Measurements from ENCODE around the gene SMARCAD1. TPM values are rescaled to one million over a fixed set of nuclear protein-coding genes. Genes with fewer than 3 reads are reported as not detected.
A peak's percentile ranks its signal among the peaks of the same experiment; 100 is the strongest.

The SMARCAD1 gene, protein sequence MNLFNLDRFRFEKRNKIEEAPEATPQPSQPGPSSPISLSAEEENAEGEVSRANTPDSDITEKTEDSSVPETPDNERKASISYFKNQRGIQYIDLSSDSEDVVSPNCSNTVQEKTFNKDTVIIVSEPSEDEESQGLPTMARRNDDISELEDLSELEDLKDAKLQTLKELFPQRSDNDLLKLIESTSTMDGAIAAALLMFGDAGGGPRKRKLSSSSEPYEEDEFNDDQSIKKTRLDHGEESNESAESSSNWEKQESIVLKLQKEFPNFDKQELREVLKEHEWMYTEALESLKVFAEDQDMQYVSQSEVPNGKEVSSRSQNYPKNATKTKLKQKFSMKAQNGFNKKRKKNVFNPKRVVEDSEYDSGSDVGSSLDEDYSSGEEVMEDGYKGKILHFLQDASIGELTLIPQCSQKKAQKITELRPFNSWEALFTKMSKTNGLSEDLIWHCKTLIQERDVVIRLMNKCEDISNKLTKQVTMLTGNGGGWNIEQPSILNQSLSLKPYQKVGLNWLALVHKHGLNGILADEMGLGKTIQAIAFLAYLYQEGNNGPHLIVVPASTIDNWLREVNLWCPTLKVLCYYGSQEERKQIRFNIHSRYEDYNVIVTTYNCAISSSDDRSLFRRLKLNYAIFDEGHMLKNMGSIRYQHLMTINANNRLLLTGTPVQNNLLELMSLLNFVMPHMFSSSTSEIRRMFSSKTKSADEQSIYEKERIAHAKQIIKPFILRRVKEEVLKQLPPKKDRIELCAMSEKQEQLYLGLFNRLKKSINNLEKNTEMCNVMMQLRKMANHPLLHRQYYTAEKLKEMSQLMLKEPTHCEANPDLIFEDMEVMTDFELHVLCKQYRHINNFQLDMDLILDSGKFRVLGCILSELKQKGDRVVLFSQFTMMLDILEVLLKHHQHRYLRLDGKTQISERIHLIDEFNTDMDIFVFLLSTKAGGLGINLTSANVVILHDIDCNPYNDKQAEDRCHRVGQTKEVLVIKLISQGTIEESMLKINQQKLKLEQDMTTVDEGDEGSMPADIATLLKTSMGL
- total RNA-seq, result 10 to 100 TPM; 13.2 to 26.7 (median 20.8) TPM

DNA sequence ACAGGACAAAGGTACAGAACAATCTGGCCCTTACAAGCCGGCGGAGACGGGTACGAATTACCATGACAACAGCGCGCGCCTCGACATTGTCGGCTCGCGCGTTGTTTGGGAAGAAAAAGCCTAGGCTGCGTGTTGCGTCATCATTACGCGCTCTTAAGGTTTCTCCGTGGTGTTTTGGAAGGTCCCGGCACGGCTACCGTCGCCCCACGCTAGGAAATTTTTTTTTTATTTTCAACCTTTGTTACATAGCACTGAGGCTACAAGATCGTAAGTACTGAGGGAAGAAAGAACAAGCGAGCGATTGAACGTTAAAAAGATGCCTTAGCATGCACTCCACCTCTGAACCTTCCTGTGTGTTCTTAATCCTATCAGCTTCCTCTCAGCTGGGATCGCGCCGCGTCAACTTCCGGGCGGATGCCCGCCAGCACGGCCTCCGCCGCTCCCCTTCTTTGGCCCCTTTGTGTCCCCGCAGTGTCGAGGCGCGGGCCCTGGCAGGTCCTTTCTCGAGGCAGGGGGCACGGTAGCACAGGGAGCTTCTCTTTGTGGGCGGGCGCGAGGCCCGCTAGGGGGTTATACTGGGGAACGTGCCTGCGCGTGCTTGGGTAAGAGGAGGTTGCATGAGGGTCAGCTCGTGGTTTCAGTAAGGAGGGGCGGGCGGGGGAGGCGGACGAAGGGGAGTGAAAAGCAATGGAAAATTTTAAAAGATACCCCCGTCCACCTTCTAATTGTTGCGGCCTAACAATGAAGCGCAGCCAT is at the start of gene SMARCAD1:
Gene SMARCAD1 (plus strand): TSS at position 397 of the 756 bp plus-strand sequence. CDS start 530 bp downstream, outside the sequence.
- Histone ChIP-seq H3K27ac (peak within 1 kb of the TSS; percentile 86 to 94 (median 90)), H3K9me3 (no peaks in the 10 kb centered on the region), H3K4me3 (peak within 1 kb of the TSS; percentile 65 to 89 (median 78)), H3K36me3 (peaks cover 0 to 30% (median 6%) of the 10 kb centered on the region in 3 donors), H3K4me1 (peaks cover 0 to 37% (median 15%) of the 10 kb centered on the region in 3 donors), H3K27me3 (no peaks in the 10 kb centered on the region)
- DNase-seq, result peak; percentile 56
- TF ChIP-seq CTCF (IDR thresholded peaks at IDR 0.05), result no peak
- TF ChIP-seq POLR2A (IDR thresholded peaks at IDR 0.05), result peak in 1 of 4 donors; percentile 22
- intact Hi-C loops (cut with DNase I), result no loop called here
- WGBS, 2 donors, result 0% methylated on average over 39 to 42 of the region's 57 CpGs

DNA sequence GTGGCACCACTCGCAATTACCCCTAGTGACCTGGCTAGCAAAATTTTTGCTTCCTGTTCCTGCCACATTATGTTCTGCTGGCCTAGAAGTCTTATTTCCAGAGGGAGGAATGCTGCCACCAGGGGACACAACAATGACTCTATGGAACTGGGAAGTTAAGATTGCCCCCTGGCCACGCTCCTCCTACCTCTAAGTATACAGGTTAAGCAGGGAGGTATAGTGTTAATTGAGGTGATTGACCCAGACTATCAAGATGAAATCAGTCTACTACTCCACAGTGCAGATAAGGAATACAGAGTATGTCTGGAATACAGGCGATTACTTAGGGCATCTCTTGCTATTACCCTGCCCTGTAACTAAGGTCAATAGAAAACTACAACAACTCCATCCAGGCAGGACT is 48.8 kb upstream of the SMARCAD1 start:
- WGBS, 2 donors, result 88 to 89% methylated on average over 3 of the region's 3 CpGs
- Histone ChIP-seq H3K4me3 (no peak overlapping the region), H3K4me1 (no peaks in the 10 kb centered on the region), H3K27me3 (no peaks in the 10 kb centered on the region), H3K36me3 (no peaks in the 10 kb centered on the region), H3K27ac (no peak overlapping the region), H3K9me3 (no peaks in the 10 kb centered on the region)
- intact Hi-C loops (cut with DNase I), result no loop called here
- no peak for DNase-seq
- no peak for TF ChIP-seq POLR2A (IDR thresholded peaks at IDR 0.05)
- no peak for TF ChIP-seq CTCF (IDR thresholded peaks at IDR 0.05)

DNA sequence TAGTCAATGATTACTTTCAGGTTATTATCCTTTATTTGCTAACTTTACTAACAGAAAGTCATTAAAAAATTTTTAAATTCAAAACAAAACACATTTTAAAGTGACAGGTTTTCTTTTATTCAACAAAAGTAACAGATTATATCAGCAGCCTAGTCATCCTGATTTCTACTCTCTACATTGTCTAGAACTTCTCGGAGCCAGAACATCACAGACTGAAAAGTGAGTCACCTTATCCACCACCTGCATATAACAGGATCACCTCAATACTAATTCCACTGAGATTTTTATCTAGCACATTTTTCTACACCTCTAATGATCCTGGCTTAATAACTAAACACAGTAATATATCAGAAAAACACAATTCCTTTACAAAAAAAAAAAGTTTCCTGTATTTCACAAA is 47.9 kb upstream of the SMARCAD1 start:
- Histone ChIP-seq H3K36me3 (no peaks in the 10 kb centered on the region), H3K27ac (no peak overlapping the region), H3K9me3 (no peaks in the 10 kb centered on the region), H3K27me3 (no peaks in the 10 kb centered on the region), H3K4me3 (no peak overlapping the region), H3K4me1 (no peaks in the 10 kb centered on the region)
- TF ChIP-seq POLR2A (IDR thresholded peaks at IDR 0.05), result no peak
- TF ChIP-seq CTCF (IDR thresholded peaks at IDR 0.05), result no peak
- 42 to 52% methylated on average over 1 of the region's 1 CpG for WGBS, 2 donors
- DNase-seq, result no peak
- intact Hi-C loops (cut with DNase I), result no loop called here

DNA sequence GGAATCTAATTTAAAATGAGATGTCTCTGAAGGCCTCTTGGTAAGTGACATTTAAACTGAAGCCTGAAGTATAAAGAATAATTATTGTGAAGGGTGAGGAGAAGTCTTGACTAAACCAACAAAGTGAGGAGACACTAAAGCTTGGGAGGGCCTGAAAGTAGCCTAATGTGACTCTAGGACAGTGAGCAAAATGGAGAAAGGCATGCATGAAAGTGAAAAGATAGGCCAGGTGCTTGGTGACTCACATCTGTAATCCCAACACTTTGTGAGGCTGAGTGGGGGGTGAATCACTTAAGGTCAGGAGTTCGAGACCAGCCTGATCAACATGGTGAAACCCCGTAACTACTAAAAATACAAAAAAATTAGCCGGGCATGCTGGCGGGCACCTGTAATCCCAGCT is 46.9 kb upstream of the SMARCAD1 start:
- Histone ChIP-seq H3K27me3 (no peaks in the 10 kb centered on the region), H3K4me3 (no peak overlapping the region), H3K27ac (no peak overlapping the region), H3K36me3 (no peaks in the 10 kb centered on the region), H3K4me1 (no peaks in the 10 kb centered on the region), H3K9me3 (no peaks in the 10 kb centered on the region)
- TF ChIP-seq POLR2A (IDR thresholded peaks at IDR 0.05) (no peak), CTCF (IDR thresholded peaks at IDR 0.05) (no peak)
- DNase-seq, result no peak
- 78 to 84% methylated on average over 4 of the region's 4 CpGs for WGBS, 2 donors
- intact Hi-C loops (cut with DNase I), result no loop called here
